ENCODE data around the gene PPFIBP2. TPM values are rescaled to one million over a fixed set of nuclear protein-coding genes. Genes with fewer than 3 reads are reported as not detected.

The PPFIBP2 gene
- total and polyA plus RNA-seq, 2 of the 13 experiments (the other 11 are each of a cell fraction or from before 2014, with no cell fraction given) = 15.0 to 52.5 TPM

- TF ChIP-seq ZNF33B (CRISPR knock-in tag; IDR thresholded peaks at IDR 0.05) (no peak), ZNF264 (CRISPR knock-in tag; IDR thresholded peaks at IDR 0.05) (no peak), SCMH1 (CRISPR knock-in tag; IDR thresholded peaks at IDR 0.05; ENCODE audit: borderline replicate concordance) (no peak), HES4 (CRISPR knock-in tag; IDR thresholded peaks at IDR 0.05; ENCODE audit: borderline replicate concordance) (no peak; the same call in 1 of the 2 replicates), ZNF276 (CRISPR knock-in tag; IDR thresholded peaks at IDR 0.05; ENCODE audit: low read depth) (no peak; the same call in 1 of the 2 replicates), FOSL1 (CRISPR knock-in tag; IDR thresholded peaks at IDR 0.05; ENCODE audit: borderline replicate concordance) (no peak), SETDB1 (CRISPR knock-in tag; IDR thresholded peaks at IDR 0.05; ENCODE audit: borderline replicate concordance) (no peak), SAFB2 (CRISPR knock-in tag; IDR thresholded peaks at IDR 0.05; ENCODE audit: borderline replicate concordance, low read depth) (no peak), RARA (CRISPR knock-in tag; IDR thresholded peaks at IDR 0.05) (no peak), ZSCAN9 (CRISPR knock-in tag; IDR thresholded peaks at IDR 0.05; ENCODE audit: borderline replicate concordance) (no peak), HMGXB3 (CRISPR knock-in tag; IDR thresholded peaks at IDR 0.05; ENCODE audit: borderline replicate concordance) (no peak), CCDC6 (CRISPR knock-in tag; IDR thresholded peaks at IDR 0.05) (no peak), ZBTB3 (CRISPR knock-in tag; IDR thresholded peaks at IDR 0.05; ENCODE audit: borderline replicate concordance, low read depth) (no peak), NFRKB (IDR thresholded peaks at IDR 0.05) (no peak), MEIS2 (CRISPR knock-in tag; IDR thresholded peaks at IDR 0.05) (no peak; the same call in 1 of the 2 replicates), NR2F1 (CRISPR knock-in tag; IDR thresholded peaks at IDR 0.05) (no peak), SNAPC2 (CRISPR knock-in tag; IDR thresholded peaks at IDR 0.05) (0 out of 2 replicates have a peak, but pooled peaks have one; percentile 24), BRCA1 (CRISPR knock-in tag; IDR thresholded peaks at IDR 0.05) (no peak), HOXD1 (CRISPR knock-in tag; IDR thresholded peaks at IDR 0.05) (no peak)
- TF ChIP-seq, protein P1, sequence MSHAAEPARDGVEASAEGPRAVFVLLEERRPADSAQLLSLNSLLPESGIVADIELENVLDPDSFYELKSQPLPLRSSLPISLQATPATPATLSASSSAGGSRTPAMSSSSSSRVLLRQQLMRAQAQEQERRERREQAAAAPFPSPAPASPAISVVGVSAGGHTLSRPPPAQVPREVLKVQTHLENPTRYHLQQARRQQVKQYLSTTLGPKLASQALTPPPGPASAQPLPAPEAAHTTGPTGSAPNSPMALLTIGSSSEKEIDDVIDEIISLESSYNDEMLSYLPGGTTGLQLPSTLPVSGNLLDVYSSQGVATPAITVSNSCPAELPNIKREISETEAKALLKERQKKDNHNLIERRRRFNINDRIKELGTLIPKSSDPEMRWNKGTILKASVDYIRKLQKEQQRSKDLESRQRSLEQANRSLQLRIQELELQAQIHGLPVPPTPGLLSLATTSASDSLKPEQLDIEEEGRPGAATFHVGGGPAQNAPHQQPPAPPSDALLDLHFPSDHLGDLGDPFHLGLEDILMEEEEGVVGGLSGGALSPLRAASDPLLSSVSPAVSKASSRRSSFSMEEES (CRISPR knock-in tag; IDR thresholded peaks at IDR 0.05) = no peak
- TF ChIP-seq, protein P2, sequence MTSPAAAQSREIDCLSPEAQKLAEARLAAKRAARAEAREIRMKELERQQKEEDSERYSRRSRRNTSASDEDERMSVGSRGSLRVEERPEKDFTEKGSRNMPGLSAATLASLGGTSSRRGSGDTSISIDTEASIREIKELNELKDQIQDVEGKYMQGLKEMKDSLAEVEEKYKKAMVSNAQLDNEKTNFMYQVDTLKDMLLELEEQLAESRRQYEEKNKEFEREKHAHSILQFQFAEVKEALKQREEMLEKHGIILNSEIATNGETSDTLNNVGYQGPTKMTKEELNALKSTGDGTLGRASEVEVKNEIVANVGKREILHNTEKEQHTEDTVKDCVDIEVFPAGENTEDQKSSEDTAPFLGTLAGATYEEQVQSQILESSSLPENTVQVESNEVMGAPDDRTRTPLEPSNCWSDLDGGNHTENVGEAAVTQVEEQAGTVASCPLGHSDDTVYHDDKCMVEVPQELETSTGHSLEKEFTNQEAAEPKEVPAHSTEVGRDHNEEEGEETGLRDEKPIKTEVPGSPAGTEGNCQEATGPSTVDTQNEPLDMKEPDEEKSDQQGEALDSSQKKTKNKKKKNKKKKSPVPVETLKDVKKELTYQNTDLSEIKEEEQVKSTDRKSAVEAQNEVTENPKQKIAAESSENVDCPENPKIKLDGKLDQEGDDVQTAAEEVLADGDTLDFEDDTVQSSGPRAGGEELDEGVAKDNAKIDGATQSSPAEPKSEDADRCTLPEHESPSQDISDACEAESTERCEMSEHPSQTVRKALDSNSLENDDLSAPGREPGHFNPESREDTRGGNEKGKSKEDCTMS (CRISPR knock-in tag; conservative IDR thresholded peaks at IDR 0.05) = no peak
Measured at GRCh38 chr11:7514099-7514591, 346 bp downstream of the PPFIBP2 start (continued).
